ENCODE results near the gene TRIM43.
"Not testable (repeated sequence)": the region's sequence is repeated elsewhere in the genome, so short reads cannot be mapped to it uniquely, and the experiment has no call there.

The TRIM43 gene

GRCh38 chr2:95591701-95592100 lies at the start of gene TRIM43:
TSS of gene TRIM43 (plus strand) at chr2:95592001. CDS start at chr2:95594024, 2,023 bp downstream.
- not testable (repeated sequence) for DNase-seq (ENCODE audit: low spot score)

- no peak for DNase-seq (ENCODE audit: low spot score)
These were observed 40.7 kb upstream of the TRIM43 start for GRCh38 chr2:95551055-95551568.

GRCh38 chr2:95552911-95553310 lies 38.9 kb upstream of the TRIM43 start:
- DNase-seq (ENCODE audit: low spot score) = no peak

GRCh38 chr2:95569170-95569569 lies 22.6 kb upstream of the TRIM43 start:
- no peak for DNase-seq (ENCODE audit: low spot score)

- no peak for DNase-seq (ENCODE audit: low spot score)
These were observed 17.9 kb upstream of the TRIM43 start for GRCh38 chr2:95573866-95574265.

- DNase-seq (ENCODE audit: low spot score) = no peak
These were observed 17.3 kb upstream of the TRIM43 start for GRCh38 chr2:95574506-95574905.

- DNase-seq (ENCODE audit: low spot score) = no peak
These were observed 15.9 kb upstream of the TRIM43 start for GRCh38 chr2:95575857-95576256.

GRCh38 chr2:95578539-95578938 lies 13.3 kb upstream of the TRIM43 start:
- DNase-seq (ENCODE audit: low spot score) = no peak

- DNase-seq (ENCODE audit: low spot score) = not testable (repeated sequence)
These were observed 8.3 kb upstream of the TRIM43 start for GRCh38 chr2:95583545-95583944.

GRCh38 chr2:95584321-95584720 lies 7.5 kb upstream of the TRIM43 start:
- not testable (repeated sequence) for DNase-seq (ENCODE audit: low spot score)

- DNase-seq (ENCODE audit: low spot score) = not testable (repeated sequence)
These were observed 1.8 kb upstream of the TRIM43 start for GRCh38 chr2:95589777-95590536.

- DNase-seq (ENCODE audit: low spot score) = not testable (repeated sequence)
These were observed 1.2 kb downstream of the TRIM43 start for GRCh38 chr2:95592973-95593372.

- DNase-seq (ENCODE audit: low spot score) = not testable (repeated sequence)
These were observed 3.2 kb downstream of the TRIM43 start for GRCh38 chr2:95595012-95595411.

- DNase-seq (ENCODE audit: low spot score) = not testable (repeated sequence)
These were observed 9.5 kb downstream of the TRIM43 start for GRCh38 chr2:95601301-95601700.

- DNase-seq (ENCODE audit: low spot score) = not testable (repeated sequence)
These were observed 10.3 kb downstream of the TRIM43 start for GRCh38 chr2:95602146-95602545.

- DNase-seq (ENCODE audit: low spot score) = not testable (repeated sequence)
These were observed 16.6 kb downstream of the TRIM43 start for GRCh38 chr2:95608356-95608755.

- not testable (repeated sequence) for DNase-seq (ENCODE audit: low spot score)
These were observed 18.0 kb downstream of the TRIM43 start for GRCh38 chr2:95609764-95610163.

- DNase-seq (ENCODE audit: low spot score) = not testable (repeated sequence)
These were observed 21.2 kb downstream of the TRIM43 start for GRCh38 chr2:95613048-95613447.

GRCh38 chr2:95622728-95623127 lies 30.9 kb downstream of the TRIM43 start:
- not testable (repeated sequence) for DNase-seq (ENCODE audit: low spot score)

- not testable (repeated sequence) for DNase-seq (ENCODE audit: low spot score)
These were observed 39.2 kb downstream of the TRIM43 start for GRCh38 chr2:95630987-95631386.

GRCh38 chr2:95633626-95634259 lies 41.9 kb downstream of the TRIM43 start:
- DNase-seq (ENCODE audit: low spot score) = not testable (repeated sequence)

- DNase-seq (ENCODE audit: low spot score) = not testable (repeated sequence)
These were observed 48.9 kb downstream of the TRIM43 start for GRCh38 chr2:95640515-95641288.

- DNase-seq (ENCODE audit: low spot score) = not testable (repeated sequence)
These were observed 49.4 kb downstream of the TRIM43 start for GRCh38 chr2:95641289-95641575.

Measured in HuH-7 (cell line).